KOPT-K1 (cell line): Measurements from ENCODE around the gene EHD4.

Experiments
- H3K27ac ChIP-seq: fragments of 200-600 bp; sonication (generic); 2 replicates; pipeline ENCODE4 v1.5.1; 2016; ENCODE audit warnings: antibody characterized with exemption, mild to moderate bottlenecking, low read depth, low read length; ENCODE audit not compliant: poor library complexity, severe bottlenecking
- H3K36me3 ChIP-seq: fragments of 200-600 bp; sonication (generic); 2 replicates; pipeline ENCODE4 v1.5.1; 2017; ENCODE audit warnings: antibody characterized with exemption, mild to moderate bottlenecking, low read length, moderate library complexity; ENCODE audit not compliant: insufficient read depth
- H3K9me3 ChIP-seq: fragments of 200-600 bp; sonication (generic); 2 replicates; pipeline ENCODE4 v1.5.1; 2017; ENCODE audit warnings: antibody characterized with exemption, low read length, mild to moderate bottlenecking; ENCODE audit not compliant: insufficient read depth, poor library complexity, severe bottlenecking

EHD4 gene

GRCh38 chr15:41943543-41944312, 28.6 kb downstream of the EHD4 start:
- H3K9me3 ChIP-seq: no peaks in the 10 kb centered on the region
- no peak overlapping the region for H3K27ac ChIP-seq
- no peaks in the 10 kb centered on the region for H3K36me3 ChIP-seq

- H3K9me3 ChIP-seq: no peaks in the 10 kb centered on the region
- no peaks in the 10 kb centered on the region for H3K36me3 ChIP-seq
- H3K27ac ChIP-seq: no peak overlapping the region
Observed at GRCh38 chr15:41942886-41943285, 29.5 kb downstream of the EHD4 start.

- H3K36me3 ChIP-seq: no peaks in the 10 kb centered on the region
- H3K27ac ChIP-seq: no peak overlapping the region
- H3K9me3 ChIP-seq: no peaks in the 10 kb centered on the region
Observed at GRCh38 chr15:41941644-41942415, 30.5 kb downstream of the EHD4 start.

DNA sequence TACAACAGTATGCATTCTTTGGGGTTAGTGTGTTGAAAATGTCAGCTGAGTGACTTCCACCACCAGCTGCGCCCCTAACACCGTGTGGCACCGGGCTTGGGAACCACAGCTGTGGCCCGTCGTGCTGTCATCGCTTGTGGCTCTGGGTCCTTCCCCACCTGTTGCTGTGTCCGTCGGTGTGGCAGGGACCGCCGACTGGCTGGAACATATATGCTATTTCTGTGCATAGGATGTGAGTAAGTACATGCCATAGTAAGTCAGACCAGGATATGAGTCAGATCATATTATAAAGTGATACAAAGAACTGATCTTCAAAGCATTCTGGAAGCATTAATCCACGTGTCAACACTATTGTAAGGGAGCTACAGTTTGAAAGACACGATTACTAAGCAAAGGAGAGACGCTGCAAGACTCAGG, 31.9 kb downstream of the EHD4 start:
- H3K36me3 ChIP-seq: no peaks in the 10 kb centered on the region
- no peaks in the 10 kb centered on the region for H3K9me3 ChIP-seq
- no peak overlapping the region for H3K27ac ChIP-seq

DNA sequence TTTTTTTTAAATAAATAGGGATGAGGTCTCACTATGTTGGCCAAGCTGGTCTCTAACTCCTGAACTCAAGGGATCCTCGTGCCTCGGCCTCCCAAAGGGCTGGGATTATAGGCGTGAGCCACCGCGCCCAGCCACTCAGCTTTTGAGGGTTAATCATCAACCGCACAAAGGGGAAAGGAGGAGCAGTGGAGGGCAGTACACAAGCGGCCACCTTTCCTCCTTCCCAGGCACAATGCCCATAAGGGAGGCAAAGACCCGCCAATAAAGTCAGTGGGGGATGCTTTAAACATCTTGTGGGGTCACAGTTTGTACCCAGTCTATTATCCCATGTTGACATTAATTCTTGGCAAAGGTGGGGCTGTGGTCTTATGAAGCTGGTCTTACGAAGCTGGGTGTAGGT, 32.4 kb downstream of the EHD4 start:
- Histone ChIP-seq H3K9me3 (no peaks in the 10 kb centered on the region), H3K36me3 (no peaks in the 10 kb centered on the region), H3K27ac (no peak overlapping the region)

GRCh38 chr15:41937568-41937923, 34.8 kb downstream of the EHD4 start:
- no peaks in the 10 kb centered on the region for H3K36me3 ChIP-seq
- no peaks in the 10 kb centered on the region for H3K9me3 ChIP-seq
- peak overlapping the region; percentile 41 for H3K27ac ChIP-seq

DNA sequence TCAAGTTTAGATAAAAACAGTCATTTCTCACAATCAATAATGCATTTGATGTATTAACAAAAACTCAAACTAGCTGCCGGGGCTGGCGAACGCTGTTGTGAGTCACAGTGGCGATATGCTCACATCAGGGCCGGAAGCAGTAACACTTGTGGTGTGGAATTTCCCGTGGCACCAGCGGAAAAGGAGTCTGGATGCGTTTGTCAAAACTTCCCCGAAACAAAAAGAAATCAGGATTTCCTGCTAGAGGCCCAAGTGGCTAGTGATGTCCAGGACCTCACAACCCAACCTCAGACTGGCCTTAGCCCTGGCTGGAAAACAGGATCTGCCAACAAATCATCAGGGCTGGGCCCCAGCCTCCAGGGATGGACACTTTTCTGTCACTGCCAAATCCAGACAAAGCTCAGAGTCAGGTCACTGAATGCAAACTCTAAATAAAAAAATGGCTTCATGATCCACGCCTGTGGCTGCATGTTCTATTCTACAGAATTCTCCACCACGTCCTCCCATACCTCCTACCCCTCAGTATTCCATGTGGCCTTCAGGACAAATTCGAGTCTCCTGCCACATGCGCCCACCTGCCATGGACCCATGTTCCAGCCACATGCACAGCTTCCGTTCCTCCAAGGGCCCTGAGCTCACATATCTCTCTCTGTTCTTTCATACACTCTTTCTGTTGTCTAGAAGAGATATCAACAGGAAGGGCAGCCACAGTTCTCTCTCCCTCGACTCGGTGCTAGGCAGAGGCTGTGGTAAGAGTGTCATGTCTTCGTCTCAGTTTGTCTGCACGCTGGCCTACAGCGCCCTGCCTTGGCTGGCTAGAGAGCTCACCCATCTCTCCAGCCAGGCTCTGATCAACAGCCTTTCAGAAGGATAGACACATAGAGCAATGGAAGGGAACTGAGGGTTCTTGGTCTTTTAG, 35.4 kb downstream of the EHD4 start:
- Histone ChIP-seq H3K27ac (peak overlapping the region; percentile 41), H3K36me3 (no peaks in the 10 kb centered on the region), H3K9me3 (no peaks in the 10 kb centered on the region)

- Histone ChIP-seq H3K27ac (no peak overlapping the region), H3K9me3 (no peaks in the 10 kb centered on the region), H3K36me3 (no peaks in the 10 kb centered on the region)
Observed at GRCh38 chr15:41936155-41936554, 36.2 kb downstream of the EHD4 start.

- no peaks in the 10 kb centered on the region for H3K36me3 ChIP-seq
- peak overlapping the region; percentile 73 for H3K27ac ChIP-seq
- H3K9me3 ChIP-seq: no peaks in the 10 kb centered on the region
Observed at GRCh38 chr15:41935566-41936020, 36.8 kb downstream of the EHD4 start.

GRCh38 chr15:41934843-41935242, 37.5 kb downstream of the EHD4 start:
- Histone ChIP-seq H3K27ac (peak overlapping the region; percentile 73), H3K9me3 (no peaks in the 10 kb centered on the region)

GRCh38 chr15:41933771-41934170, 38.6 kb downstream of the EHD4 start:
- no peaks in the 10 kb centered on the region for H3K36me3 ChIP-seq
- no peaks in the 10 kb centered on the region for H3K9me3 ChIP-seq
- no peak overlapping the region for H3K27ac ChIP-seq

More at GRCh38 chr15:41934843-41935242, 37.5 kb downstream of the EHD4 start:
- H3K36me3 ChIP-seq: no peaks in the 10 kb centered on the region

DNA sequence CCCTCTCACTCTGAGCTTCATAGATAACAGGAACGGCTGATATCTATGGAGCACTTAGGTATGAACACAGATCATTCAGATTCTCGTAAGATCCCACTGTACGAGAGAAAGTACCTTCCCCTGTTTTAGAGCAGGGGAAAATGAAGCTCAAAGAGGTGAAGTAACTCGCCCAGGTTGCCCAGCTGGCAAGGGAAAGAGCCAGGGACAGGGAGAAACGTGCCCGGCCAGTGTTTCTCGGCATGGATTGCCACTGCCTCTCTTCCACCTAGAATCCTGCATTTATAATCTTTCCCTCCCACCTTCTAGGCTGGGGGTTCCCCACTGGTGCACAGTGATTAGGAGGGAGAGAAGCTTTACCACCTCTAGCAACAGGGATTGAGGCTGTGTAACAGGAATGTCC, 39.0 kb downstream of the EHD4 start:
- H3K9me3 ChIP-seq: no peaks in the 10 kb centered on the region
- H3K36me3 ChIP-seq: no peaks in the 10 kb centered on the region
- no peak overlapping the region for H3K27ac ChIP-seq

DNA sequence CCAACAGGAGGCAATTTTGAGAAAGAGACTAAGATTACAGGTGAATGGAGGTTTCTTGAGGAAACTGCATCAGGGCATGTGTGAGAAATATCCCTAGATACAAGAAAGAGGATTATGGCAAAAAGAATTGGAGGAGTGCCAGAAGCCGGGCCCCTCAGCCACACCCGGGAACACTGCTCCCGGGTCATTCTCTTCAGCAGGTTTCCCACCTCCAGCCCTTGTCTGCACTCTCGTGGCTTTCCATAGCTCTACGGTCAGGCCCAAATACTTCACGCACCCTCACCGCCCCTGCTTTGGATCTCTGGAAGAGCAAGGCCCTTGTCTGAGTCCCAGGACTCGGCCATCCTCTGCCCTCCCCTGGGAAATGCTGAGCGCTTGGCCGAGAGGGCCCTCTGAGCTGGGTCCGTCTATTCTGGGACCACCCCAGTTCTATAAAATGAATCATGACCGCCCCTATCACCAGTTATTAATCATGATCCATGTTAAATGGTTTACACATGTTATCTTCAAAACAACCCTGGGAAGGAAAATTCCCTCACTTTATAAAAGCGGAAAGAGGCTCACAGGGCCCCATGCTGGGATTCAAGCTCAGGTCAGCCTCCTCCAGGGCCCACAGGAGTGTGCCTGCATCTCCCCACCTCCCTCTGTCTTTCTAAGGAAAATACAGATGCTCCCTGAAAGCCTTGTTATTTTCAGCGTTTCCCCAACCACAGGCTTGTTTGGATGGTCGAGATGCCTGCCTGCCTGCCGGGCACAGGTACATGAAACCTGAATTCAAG, 39.7 kb downstream of the EHD4 start:
- Histone ChIP-seq H3K27ac (no peak overlapping the region), H3K36me3 (no peaks in the 10 kb centered on the region), H3K9me3 (no peaks in the 10 kb centered on the region)

DNA sequence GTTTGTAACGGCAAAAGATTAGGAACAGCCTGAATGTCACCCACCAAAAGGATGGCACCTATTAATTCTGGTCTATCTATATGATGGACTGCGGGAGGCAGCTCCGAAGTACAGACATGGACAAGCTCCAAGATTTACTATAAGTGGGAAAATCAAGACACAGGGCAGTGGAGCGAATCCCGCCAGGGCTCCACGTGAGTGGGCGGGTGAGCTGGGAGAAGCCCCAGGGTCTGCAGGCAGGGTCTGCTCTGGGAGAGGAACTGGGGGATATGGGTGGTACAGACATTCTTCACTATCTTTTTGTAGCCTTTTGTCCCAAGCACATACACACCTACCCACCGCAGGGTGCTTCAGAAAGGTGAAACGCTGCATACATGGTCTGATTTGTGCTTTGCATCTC, 40.3 kb downstream of the EHD4 start:
- H3K27ac ChIP-seq: no peak overlapping the region
- H3K36me3 ChIP-seq: no peaks in the 10 kb centered on the region
- H3K9me3 ChIP-seq: no peaks in the 10 kb centered on the region
